ENCODE data around the gene IGF2R. TPM values are rescaled to one million over a fixed set of nuclear protein-coding genes. Genes with fewer than 3 reads are reported as not detected.
"Not testable (repeated sequence)": the region's sequence is repeated elsewhere in the genome, so short reads cannot be mapped to it uniquely, and the experiment has no call there.

The IGF2R gene
- total RNA-seq, 1 experiment from 2014 or later = 127 TPM

GRCh38 chr6:160137130-160137988, 168.5 kb downstream of the IGF2R start:
- intact Hi-C loops (cut with micrococcal nuclease; ENCODE audit: unreplicated experiment) = loop anchor here (5.0 kb wide), 1 partner anchor 255 kb away; no protein-coding TSS in a partner anchor
- no peak overlapping the region for H3K27ac Mint-ChIP-seq (ENCODE audit: unreplicated experiment)
- TF ChIP-seq, protein P1, sequence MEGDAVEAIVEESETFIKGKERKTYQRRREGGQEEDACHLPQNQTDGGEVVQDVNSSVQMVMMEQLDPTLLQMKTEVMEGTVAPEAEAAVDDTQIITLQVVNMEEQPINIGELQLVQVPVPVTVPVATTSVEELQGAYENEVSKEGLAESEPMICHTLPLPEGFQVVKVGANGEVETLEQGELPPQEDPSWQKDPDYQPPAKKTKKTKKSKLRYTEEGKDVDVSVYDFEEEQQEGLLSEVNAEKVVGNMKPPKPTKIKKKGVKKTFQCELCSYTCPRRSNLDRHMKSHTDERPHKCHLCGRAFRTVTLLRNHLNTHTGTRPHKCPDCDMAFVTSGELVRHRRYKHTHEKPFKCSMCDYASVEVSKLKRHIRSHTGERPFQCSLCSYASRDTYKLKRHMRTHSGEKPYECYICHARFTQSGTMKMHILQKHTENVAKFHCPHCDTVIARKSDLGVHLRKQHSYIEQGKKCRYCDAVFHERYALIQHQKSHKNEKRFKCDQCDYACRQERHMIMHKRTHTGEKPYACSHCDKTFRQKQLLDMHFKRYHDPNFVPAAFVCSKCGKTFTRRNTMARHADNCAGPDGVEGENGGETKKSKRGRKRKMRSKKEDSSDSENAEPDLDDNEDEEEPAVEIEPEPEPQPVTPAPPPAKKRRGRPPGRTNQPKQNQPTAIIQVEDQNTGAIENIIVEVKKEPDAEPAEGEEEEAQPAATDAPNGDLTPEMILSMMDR (IDR thresholded peaks at IDR 0.05; ENCODE audit: unreplicated experiment) = no peak
- peaks cover 24% of the 10 kb centered on the region for H3K4me1 Mint-ChIP-seq (ENCODE audit: low read depth, unreplicated experiment)
- H3K9me3 Mint-ChIP-seq (ENCODE audit: low read depth, unreplicated experiment) = no peaks in the 10 kb centered on the region
- no peak overlapping the region for H3K4me3 Mint-ChIP-seq (ENCODE audit: low read depth, unreplicated experiment)
- DNase-seq = no peak
- peaks cover 5% of the 10 kb centered on the region for H3K36me3 Mint-ChIP-seq (ENCODE audit: insufficient read depth, unreplicated experiment)
- CTCF ChIA-PET = interaction anchor here (0.6 to 1.9 kb wide), 9 partner anchors 10 to 396 kb away, joined by 3 to 24 read pairs (median 6); no protein-coding TSS in a partner anchor
- no peaks in the 10 kb centered on the region for H3K27me3 Mint-ChIP-seq (ENCODE audit: unreplicated experiment)
- BruUV-seq (replicated peaks) = no TSS peak

DNA sequence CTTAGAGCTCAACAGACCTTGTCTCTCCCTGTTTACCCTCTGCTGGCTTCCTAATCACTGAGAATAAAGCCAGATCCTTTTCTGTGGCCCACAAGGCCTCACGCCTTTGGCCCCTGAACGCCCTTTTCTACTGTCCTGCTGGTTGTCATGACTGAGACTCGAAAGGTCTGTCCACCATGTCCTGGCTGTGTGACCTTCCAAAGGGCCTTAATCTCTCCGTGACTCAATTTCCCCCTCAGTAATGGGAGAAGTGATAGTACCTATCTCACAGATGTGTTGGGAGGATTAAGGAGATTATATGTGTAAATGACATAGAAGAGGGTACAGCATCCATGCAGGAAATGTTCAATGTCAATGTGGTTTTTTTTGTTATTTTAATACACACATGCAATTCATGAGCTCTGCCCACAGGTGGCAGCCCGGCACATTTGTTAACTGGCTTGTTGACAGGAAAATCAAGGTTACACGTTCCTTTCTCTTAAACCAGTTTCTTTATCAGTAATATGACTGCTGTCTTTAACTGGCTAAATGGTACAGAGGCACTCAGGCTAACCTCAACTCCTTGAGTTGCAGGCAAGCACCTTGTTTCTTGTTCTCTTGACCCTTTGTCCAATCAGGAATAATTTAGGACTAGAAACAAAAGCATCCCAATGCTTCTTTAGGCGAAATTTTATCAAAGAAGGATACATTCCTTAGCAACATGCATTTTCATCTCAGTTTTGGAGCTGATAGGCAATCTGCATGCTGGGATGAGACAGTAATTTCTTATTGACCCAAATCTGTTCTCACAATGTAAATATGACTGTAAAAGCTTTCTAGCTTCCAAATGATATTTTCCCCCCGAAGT, 169.3 kb downstream of the IGF2R start:
- Mint-ChIP-seq H3K27me3 (ENCODE audit: unreplicated experiment) (no peaks in the 10 kb centered on the region), H3K27ac (ENCODE audit: unreplicated experiment) (no peak overlapping the region), H3K9me3 (ENCODE audit: low read depth, unreplicated experiment) (no peaks in the 10 kb centered on the region), H3K4me1 (ENCODE audit: low read depth, unreplicated experiment) (peaks cover 24% of the 10 kb centered on the region), H3K4me3 (ENCODE audit: low read depth, unreplicated experiment) (no peak overlapping the region), H3K36me3 (ENCODE audit: insufficient read depth, unreplicated experiment) (peaks cover 5% of the 10 kb centered on the region)
- CTCF ChIA-PET = interaction anchor here (0.6 to 1.9 kb wide), 11 partner anchors 9 to 395 kb away, joined by 3 to 24 read pairs (median 4); no protein-coding TSS in a partner anchor
- peak; percentile 64 for DNase-seq
- TF ChIP-seq, protein P1 (IDR thresholded peaks at IDR 0.05; ENCODE audit: unreplicated experiment) = peak; percentile 63
- intact Hi-C loops (cut with micrococcal nuclease; ENCODE audit: unreplicated experiment) = loop anchor here (1.0 to 5.0 kb wide), 5 partner anchors 159 to 395 kb away; partner anchors contain the start of gene SLC22A3
- BruUV-seq (replicated peaks) = no TSS peak

DNA sequence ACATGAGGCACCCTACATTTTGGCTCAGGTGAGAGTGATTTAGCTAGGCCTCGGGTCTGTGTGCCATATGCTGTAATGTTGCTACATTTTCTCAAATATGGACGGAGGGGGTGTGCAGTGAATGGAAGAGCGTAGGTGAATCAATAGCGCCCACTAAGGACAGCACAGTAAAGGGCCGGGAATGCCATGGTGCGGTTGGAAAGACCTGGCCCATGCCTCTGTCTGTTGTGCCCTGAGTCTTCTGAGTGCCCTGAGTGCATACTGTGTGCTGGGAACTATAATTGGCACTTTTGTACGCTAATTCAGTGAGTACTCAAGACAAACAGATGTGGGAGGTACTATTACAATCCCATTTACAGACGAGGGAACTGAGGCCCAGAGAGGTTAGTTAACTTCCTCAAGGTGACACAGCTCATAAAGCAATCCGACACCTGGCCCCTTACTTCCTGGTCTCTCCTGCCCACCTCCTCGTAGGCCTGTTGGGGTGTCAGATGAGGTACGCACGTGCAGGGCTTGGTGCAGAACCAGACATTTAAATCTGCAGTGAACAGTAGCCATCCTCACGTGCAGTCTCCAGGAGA, 170.0 kb downstream of the IGF2R start:
- Mint-ChIP-seq H3K27me3 (ENCODE audit: unreplicated experiment) (no peaks in the 10 kb centered on the region), H3K9me3 (ENCODE audit: low read depth, unreplicated experiment) (no peaks in the 10 kb centered on the region), H3K27ac (ENCODE audit: unreplicated experiment) (no peak overlapping the region), H3K4me1 (ENCODE audit: low read depth, unreplicated experiment) (peaks cover 24% of the 10 kb centered on the region), H3K4me3 (ENCODE audit: low read depth, unreplicated experiment) (no peak overlapping the region), H3K36me3 (ENCODE audit: insufficient read depth, unreplicated experiment) (peaks cover 5% of the 10 kb centered on the region)
- BruUV-seq (replicated peaks) = no TSS peak
- DNase-seq = no peak
- CTCF ChIA-PET = interaction anchor here (0.7 to 1.9 kb wide), 10 partner anchors 9 to 395 kb away, joined by 3 to 24 read pairs (median 5); no protein-coding TSS in a partner anchor
- TF ChIP-seq, protein P1 (IDR thresholded peaks at IDR 0.05; ENCODE audit: unreplicated experiment) = no peak
- intact Hi-C loops (cut with micrococcal nuclease; ENCODE audit: unreplicated experiment) = loop anchor here (1.0 to 5.0 kb wide), 6 partner anchors 82 to 394 kb away; partner anchors contain the start of gene SLC22A3

DNA sequence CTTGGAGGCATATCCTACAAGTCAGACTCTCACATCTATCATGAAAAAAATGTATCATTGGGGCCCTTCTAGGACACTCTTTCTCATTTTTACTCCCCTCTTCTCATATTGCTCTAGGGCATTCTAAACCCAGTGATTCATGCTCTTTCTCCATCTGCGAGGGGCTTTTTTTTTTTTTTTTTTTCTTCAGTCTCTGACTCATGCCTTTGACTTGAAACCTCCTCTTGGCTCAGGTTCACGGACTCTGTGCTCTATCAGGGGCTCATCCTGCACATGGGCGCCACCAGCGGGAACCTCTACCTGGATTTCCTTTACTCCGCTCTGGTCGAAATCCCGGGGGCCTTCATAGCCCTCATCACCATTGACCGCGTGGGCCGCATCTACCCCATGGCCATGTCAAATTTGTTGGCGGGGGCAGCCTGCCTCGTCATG, 170.6 kb downstream of the IGF2R start:
- intact Hi-C loops (cut with micrococcal nuclease; ENCODE audit: unreplicated experiment) = loop anchor here (1.0 to 5.0 kb wide), 3 partner anchors 82 to 253 kb away; partner anchors contain the start of gene SLC22A3

DNA sequence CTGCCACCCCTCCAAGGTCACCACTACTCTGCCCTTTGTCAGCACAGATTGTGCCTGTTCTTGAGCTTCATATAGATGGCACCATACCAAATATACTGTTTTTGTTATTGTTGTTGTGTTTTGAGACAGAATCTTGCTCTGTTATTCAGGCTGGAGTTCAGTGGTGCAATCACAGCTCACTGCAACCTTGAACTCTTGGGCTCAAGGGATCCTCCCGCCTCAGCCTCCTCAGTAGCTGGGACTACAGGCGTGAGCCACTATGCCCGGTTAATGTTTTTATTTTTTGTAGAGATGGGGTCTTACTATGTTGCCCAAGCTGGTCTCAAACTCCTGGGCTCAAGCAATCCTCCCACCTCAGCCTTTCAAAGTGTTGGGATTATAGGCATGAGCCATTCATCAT, 171.6 kb downstream of the IGF2R start:
- H3K27ac Mint-ChIP-seq (ENCODE audit: unreplicated experiment); CTCF ChIA-PET; BruUV-seq (replicated peaks); DNase-seq; intact Hi-C loops (cut with micrococcal nuclease; ENCODE audit: unreplicated experiment); H3K27me3 Mint-ChIP-seq (ENCODE audit: unreplicated experiment); H3K4me3 Mint-ChIP-seq (ENCODE audit: low read depth, unreplicated experiment); H3K9me3 Mint-ChIP-seq (ENCODE audit: low read depth, unreplicated experiment): not testable (repeated sequence)
- Mint-ChIP-seq H3K36me3 (ENCODE audit: insufficient read depth, unreplicated experiment) (peaks cover 10% of the 10 kb centered on the region), H3K4me1 (ENCODE audit: low read depth, unreplicated experiment) (peaks cover 24% of the 10 kb centered on the region)

More for the DNA sequence above, 170.6 kb downstream of the IGF2R start:
- Mint-ChIP-seq H3K27me3 (ENCODE audit: unreplicated experiment) (no peaks in the 10 kb centered on the region), H3K36me3 (ENCODE audit: insufficient read depth, unreplicated experiment) (peaks cover 9% of the 10 kb centered on the region), H3K4me1 (ENCODE audit: low read depth, unreplicated experiment) (peaks cover 24% of the 10 kb centered on the region), H3K27ac (ENCODE audit: unreplicated experiment) (no peak overlapping the region), H3K4me3 (ENCODE audit: low read depth, unreplicated experiment) (no peak overlapping the region), H3K9me3 (ENCODE audit: low read depth, unreplicated experiment) (no peaks in the 10 kb centered on the region)
- CTCF ChIA-PET = no interaction called here
- TF ChIP-seq, protein P1 (IDR thresholded peaks at IDR 0.05; ENCODE audit: unreplicated experiment) = no peak
- no peak for DNase-seq
- BruUV-seq (replicated peaks) = no TSS peak

All from Calu3 (cell line).